Daoy (cell line): ENCODE data around the gene TMF1. TPM values are rescaled to one million over a fixed set of nuclear protein-coding genes. Genes with fewer than 3 reads are reported as not detected.

Experiments
- DNase-seq: peaks from one replicate; pipeline ENCODE4 v3.0.0-alpha.2; 2015; ENCODE audit warnings: low read depth
- total RNA-seq: library from RNA; depleted of rRNA; stranded (reverse); fragments of >200 nt; shearing (Covaris generic); gene quantifications from 2 replicates; pipeline ENCODE4 v1.2.3, GENCODE V29; 2014

TMF1 gene
- total RNA-seq, 1 experiment from 2014 or later = 11.0 TPM

DNA sequence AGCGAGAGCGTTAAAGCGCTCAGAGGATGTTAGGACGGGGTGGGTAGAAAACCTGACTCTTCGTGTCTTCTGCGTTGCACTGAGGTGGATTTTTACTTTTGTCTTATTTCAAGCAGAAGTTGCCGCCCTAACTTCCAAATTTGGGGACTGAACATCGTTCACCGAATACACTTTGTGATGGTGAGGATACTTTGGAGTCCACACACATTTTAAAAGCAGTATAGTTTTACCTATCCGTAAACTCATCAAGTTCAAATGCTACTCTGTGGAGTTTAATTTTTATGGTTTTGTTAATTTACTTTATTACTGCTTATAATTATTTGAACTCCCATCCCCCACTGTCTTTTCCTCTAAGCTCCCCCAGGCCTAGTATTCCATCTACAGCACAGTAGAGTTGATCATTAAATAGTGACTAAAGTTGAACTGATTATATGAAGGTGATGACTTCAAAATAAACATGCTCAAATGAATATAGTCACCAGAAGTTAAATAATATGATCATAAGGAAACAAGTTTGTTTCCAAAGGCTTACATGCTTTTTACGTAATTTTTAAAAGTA lies 38.0 kb downstream of the TMF1 start:
- DNase-seq = no peak

GRCh38 chr3:69013253-69014021 lies 38.7 kb downstream of the TMF1 start, which contains the start of gene EOGT:
Gene EOGT (minus strand): TSS chr3:69013684. CDS start chr3:69009846, 3,838 bp downstream.
- DNase-seq = peak; percentile 91

DNA sequence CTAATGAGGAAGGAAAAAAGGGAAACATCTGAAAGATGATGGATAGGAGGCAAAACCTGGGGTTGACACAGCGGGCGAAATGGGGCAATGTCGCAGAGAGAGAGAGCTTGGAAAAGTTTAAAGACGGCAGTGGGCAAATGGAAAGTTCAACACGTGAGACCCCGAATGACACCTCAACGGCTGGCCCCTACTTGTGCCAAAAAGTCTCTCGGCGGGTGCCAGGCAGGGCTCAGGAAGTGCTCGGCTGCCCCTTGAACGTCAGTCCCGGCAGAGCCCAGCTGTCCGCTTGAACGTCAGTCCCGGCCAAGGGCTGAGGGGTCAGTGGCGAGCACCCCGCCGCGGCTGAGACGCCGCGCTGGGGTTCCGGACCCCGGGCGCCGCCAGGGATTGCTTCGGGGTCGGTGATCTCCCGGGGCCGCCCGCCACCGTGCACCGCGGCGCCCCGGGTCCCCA lies 39.3 kb downstream of the TMF1 start:
- peak; percentile 32 for DNase-seq

DNA sequence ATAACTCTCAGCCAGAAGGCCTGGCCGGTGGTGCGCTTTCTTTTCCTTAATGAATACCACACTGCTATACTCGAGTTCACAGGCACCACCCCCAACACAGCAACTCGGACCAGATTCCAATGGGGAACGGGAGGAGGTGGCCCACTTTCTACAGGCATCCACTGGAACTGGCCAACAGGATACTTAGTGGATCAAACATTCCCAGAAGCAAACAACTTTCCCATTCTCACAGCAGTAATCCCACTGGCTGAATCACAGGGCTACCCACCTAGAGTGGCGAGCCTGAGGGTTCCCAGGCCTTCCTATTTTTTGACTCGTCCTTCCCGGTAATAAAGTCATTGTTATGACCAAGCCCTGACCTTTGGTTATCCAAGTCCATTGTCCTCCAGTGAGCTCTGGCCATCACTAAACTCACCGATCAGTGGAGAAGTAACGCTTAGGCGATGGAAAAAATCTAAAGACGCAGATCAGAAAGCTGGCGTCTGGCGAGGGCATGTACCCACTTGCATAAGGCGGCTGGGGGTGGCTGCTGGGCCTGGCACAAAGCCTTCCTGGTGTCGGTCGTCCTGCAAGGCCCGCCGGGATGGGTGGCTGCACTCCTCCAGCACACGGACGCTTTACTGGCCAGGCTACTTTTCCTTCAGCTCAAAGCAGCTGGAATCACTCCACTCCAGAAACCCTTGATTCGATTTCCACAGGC lies 39.9 kb downstream of the TMF1 start:
- DNase-seq = no peak

GRCh38 chr3:69011096-69011730 lies 40.9 kb downstream of the TMF1 start:
- DNase-seq = no peak

- no peak for DNase-seq
Measured at GRCh38 chr3:69009559-69010410, 42.3 kb downstream of the TMF1 start.

DNA sequence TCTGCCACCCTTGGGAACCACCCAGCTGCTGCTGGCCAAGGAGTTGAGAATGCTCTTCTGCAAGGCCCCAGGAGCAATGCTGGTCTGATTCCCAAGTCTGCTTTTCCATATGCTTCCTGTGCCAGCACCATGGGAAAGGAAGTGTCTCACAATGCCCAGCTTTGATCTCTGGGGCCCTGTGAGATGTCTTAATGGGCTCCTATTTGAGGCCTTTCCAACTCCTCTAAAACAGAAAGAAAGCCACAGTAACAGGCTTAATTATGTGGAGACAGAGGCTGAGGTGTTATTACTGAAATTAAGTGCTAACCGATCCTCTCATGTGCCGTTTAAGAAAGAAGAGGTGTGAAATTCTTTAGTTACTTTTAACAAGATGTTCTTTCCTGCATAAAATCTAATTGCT lies 43.2 kb downstream of the TMF1 start:
- DNase-seq = no peak

DNA sequence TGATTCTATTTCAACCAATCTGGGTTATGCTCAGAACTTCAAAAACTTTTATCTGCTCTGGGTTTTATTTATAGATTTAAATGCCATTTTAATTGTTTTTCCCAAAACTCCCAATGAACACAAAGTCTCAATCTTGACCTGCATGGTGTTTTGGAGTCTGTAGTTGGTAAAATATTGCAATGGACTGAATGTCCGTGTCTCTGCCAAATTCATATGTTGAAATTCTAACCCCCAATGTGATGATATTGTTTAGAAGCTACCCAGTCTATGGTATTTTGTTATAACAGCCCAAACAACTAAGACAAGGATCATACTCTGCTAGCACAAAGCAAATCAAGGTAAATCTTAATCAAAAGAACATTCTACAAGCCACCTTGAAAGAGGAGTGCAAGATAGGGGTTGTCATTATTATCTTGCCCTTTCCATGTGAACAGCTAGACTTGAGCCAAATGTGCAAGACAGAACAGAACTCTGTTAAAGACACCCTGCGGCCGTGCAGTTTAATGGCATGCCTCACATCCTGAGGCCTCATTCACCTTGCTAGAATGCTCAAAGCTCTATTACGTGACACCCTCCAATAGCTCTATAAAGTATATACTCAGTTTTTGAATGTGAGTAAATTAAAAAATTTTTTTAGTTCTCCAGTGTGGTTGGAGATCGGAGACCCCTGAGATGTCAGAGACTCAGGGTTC lies 46.2 kb downstream of the TMF1 start:
- DNase-seq = no peak

- no peak for DNase-seq
Measured at GRCh38 chr3:69005071-69005790, 46.9 kb downstream of the TMF1 start.

DNA sequence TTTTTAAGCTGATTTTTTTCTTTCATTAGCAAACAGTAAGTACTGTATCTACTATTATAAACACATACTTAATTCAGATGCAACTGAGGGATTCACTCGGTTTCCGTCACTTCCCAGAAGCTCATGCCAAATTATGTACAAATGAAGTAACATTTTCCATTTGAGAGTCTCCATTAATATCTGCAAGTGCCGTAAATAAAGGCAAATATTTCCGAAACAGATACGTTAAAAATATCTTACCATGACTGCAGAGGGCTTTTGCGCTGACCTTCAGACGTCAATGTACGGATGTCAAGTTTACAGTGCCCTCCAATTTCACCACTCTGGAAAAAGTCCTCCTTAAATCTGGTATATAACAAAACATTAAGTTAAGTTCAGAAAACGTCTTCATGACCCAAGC lies 48.0 kb downstream of the TMF1 start:
- DNase-seq = no peak

DNA sequence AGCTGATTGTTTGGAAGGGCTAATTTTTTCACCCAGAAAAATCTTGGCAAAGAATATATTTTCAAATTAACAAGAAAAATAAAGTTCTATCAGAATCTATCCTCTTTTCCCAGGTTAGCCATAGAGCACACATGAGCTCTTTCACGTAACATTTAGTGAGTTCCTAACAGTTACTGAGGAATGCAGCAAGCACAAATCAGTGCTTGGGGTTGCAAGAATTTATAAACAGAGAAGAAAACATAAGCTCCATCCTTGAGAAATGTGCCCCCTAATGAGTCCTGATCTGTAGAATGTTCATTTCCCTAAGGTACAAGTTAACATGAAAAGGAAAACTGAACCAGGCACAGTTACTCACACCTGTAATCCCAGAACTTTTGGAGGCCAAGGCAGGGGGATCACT lies 52.5 kb downstream of the TMF1 start:
- no peak for DNase-seq

GRCh38 chr3:68999158-68999557 lies 53.0 kb downstream of the TMF1 start:
- no peak for DNase-seq

DNA sequence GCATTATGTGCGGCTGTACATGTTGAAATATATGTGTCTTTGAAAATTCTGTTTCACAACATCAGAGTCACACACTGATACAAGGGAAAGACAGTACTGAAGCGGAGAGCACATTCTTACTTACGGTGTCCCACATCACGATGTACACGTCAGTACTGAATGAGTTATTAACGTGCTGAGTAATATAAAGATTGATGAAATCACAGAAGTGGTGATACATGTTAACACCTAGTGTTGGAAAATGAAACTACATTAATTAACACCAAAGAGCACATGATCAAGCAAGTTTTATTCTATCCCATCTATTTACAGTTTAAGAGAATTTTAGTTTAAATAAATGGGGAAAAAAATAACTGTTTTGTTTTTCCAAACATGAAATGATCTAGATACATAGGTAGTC lies 54.2 kb downstream of the TMF1 start:
- no peak for DNase-seq

DNA sequence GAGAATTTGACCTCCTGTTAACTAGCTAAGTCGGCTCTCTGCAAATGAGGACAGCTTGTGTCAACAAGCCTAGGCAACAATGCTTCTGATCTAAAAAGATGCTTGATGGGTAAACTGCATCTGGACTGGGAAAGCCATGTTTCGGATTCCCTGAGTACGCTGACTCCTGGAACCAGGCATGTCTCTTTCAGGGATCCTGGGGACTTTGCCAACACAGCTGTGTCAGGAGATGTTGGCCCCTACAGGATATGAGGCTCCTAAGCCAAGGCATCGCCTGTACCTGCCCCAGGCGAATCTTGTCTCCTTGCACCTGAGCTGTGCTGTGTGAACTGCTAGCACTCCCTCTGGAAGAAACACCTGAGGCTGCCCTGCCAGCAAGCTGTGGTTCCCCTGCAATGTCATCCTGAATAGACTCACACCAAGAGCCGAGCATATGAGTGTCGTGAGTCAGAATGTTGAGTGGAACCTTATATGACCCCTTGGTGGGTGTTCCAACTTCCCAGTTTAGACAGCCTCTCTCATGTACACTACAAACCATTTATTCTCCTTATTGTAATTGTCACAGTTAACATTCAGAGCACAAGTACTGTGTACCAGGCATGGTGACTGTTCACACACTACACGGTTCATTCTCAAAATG lies 55.7 kb downstream of the TMF1 start:
- DNase-seq = no peak

- DNase-seq = no peak
Measured at GRCh38 chr3:68988740-68989139, 63.4 kb downstream of the TMF1 start.

- DNase-seq = no peak
Measured at GRCh38 chr3:68987322-68987721, 64.8 kb downstream of the TMF1 start.

GRCh38 chr3:68986496-68987208 lies 65.5 kb downstream of the TMF1 start:
- no peak for DNase-seq

GRCh38 chr3:68985146-68985790 lies 66.9 kb downstream of the TMF1 start:
- DNase-seq = no peak
